ENCODE measurements around the gene SETBP1. TPM values are rescaled to one million over a fixed set of nuclear protein-coding genes. Genes with fewer than 3 reads are reported as not detected.

Gene SETBP1
- total and polyA plus RNA-seq, 4 donors: 23.1 to 39.8 (median 27.8) TPM

Small RNAs within 50 kb of the gene (small RNA-seq; reads per million reads assigned to genes)
- gene MIR4319 (ENCODE audit: low replicate concordance): not detected

Data from spinal cord (tissue), 4 donors.